GM12874 (cell line): ENCODE data around the gene TMBIM6.

ENCODE experiments used
- TF ChIP-seq, protein P1 (sequence below): IDR thresholded peaks from 2 replicates; pipeline ENCODE4 v1.5.1; 2011; ENCODE audit warnings: low read depth, mild to moderate bottlenecking, control low read depth, low read length, moderate library complexity; ENCODE audit not compliant: insufficient read depth

TMBIM6 gene

DNA sequence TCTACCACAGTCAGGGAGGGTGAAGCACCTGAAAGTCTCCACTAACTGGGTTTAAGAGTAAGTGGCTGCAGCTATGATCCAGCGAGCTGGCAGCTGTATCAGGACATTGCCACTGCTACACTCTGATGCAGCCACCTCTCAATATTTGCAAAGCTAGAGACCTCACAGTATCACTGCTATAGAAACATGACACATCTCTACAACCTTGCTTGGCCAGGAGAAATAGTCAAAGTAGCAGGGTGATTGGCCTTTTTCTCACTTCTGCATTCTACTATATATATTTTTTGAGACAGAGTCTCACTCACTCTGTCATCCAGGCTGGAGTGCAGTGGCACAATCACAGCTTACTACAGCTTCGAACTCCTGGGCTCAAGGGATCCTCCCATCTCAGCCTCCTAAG lies 24.8 kb upstream of the TMBIM6 start:
- TF ChIP-seq, protein P1, sequence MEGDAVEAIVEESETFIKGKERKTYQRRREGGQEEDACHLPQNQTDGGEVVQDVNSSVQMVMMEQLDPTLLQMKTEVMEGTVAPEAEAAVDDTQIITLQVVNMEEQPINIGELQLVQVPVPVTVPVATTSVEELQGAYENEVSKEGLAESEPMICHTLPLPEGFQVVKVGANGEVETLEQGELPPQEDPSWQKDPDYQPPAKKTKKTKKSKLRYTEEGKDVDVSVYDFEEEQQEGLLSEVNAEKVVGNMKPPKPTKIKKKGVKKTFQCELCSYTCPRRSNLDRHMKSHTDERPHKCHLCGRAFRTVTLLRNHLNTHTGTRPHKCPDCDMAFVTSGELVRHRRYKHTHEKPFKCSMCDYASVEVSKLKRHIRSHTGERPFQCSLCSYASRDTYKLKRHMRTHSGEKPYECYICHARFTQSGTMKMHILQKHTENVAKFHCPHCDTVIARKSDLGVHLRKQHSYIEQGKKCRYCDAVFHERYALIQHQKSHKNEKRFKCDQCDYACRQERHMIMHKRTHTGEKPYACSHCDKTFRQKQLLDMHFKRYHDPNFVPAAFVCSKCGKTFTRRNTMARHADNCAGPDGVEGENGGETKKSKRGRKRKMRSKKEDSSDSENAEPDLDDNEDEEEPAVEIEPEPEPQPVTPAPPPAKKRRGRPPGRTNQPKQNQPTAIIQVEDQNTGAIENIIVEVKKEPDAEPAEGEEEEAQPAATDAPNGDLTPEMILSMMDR, result no peak

DNA sequence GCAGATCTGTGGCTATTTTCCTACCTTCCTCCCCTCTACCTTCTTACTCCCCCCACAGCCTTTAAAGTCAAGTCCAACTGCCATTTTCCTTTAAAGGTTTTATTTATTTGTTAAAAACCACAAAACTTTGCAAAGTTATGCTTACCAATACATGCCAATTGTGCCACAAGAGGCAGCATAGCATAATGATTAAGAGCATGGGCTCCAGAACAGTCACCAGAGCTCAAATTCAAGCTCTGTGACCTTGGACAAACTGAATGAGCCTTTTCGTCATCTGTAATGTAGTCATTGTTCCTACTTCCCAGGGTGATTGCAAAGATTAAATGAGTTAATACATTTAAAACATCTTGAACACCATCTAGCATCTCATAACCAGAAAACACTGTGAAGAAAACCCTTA lies 21.1 kb upstream of the TMBIM6 start:
- TF ChIP-seq, protein P1, result no peak

DNA sequence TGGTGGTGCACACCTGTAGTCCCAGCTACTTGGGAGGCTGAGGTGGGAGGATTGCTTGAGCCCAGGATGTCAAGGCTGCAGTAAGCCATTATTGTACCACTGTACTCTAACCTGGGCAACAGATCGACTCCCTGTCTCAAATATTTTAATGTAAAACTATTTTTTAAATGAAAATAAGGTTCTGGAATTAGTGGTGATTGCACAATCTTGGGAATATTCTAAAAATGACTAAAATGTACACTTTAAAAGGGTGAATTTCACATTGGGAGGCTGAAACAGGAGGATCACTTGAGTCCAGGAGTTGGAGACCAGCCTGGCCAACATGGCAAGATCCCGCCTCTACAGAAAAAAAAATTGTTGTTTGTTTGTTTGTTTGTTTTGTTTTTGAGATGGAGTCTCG lies 12.9 kb upstream of the TMBIM6 start:
- TF ChIP-seq, protein P1, result no peak

DNA sequence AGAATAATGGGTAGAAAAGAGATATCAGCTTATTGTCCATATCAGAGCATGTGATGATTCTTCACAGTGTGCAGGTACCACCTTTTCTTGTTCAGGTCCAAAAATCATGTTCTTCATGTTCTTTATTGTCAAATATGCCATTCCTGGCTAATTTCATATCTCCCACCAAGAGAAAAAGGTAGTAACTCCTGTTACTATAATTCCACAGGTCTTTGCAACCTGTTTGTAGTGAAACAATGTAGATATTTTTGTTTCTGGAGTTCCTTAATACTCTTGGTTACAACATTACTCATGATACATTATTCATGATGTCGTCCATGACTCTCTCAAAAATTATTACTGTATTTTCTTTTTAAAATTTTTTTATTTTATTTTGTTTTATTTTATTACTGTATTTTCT lies 11.3 kb upstream of the TMBIM6 start:
- TF ChIP-seq, protein P1, result no peak

- TF ChIP-seq, protein P1, result no peak
These were observed 10.7 kb upstream of the TMBIM6 start for GRCh38 chr12:49730568-49731101.

DNA sequence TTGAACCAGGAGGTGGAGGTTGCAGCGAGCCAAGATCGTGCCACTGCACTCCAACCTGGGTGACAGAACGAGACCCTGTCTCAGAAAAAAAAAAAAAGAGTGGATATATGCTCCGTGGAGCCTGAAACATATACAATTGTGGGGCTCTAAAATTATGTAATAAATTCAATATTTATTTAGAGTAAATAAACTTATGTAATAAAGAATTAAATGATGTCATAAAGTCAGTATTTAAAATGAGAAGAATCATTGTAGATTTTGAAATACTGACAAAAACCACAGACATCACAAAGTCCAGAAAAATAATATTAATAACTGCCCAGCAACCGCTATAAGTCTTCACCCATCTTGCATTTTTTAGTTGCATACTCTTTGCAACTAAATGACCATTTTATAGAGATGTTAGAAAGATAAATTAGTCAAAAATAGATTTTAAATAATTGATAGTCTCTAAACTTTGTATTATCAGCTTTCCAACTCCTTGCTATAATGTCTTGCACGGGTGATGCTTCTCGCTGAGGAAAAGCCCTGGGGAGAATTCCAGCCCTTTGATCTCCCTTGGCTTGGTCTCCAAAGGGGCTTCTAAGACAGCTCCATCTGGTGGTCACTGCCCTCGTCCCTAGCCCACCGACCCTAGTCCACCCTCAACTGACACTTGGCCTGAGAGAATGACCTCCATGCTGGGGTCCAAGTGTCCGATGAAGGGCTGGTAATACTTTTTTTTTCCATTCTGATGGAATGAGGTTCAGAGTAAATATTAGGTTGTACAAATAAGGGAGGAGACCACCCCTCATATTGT lies 7.9 kb upstream of the TMBIM6 start:
- TF ChIP-seq, protein P1, result no peak

- TF ChIP-seq, protein P1, result no peak
These were observed 694 bp downstream of the TMBIM6 start for GRCh38 chr12:49741882-49742620.
